MM.1S (cell line): ENCODE measurements around the gene NID2.

Experiments
- CTCF ChIP-seq: fragments of 300-600 bp; sonication (generic); IDR thresholded peaks from 2 replicates; pipeline ENCODE4 v1.5.1; 2016; ENCODE audit warnings: antibody characterized with exemption, low read length, mixed read lengths
- EZH2 ChIP-seq: fragments of 300-600 bp; sonication (generic); optimal IDR thresholded peaks from 2 replicates; pipeline ENCODE3; 2017; ENCODE audit warnings: low read depth, mild to moderate bottlenecking, antibody characterized with exemption, low read length, mixed read lengths

- no peak for TF ChIP-seq CTCF
- TF ChIP-seq EZH2, result no peak
Measured at GRCh38 chr14:52086711-52087110, 17.9 kb upstream of the NID2 start.
